ENCODE measurements around the gene ENO1.

ENO1 gene

DNA sequence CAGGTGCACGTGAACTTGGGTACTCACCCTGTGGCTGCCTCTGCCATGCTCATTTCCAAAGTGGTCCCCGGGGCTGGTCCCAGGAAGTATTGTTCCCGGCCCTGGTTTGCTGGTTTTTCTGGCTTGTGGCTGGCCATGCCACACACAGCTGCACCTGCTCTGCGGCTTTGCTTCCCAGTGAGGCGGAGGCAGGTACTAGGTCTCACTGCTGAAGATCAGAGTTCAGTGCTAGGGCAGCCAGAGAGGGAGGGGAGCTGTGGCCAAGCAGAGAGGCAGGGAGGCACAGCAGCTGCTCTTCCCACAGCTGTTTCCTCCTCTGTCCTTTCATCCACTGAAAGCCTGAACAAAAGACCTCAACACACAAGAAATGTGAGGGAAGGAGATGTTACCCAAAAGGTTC is 30.5 kb downstream of the ENO1 start:
- POLR2A ChIA-PET: interaction anchor here (1.5 kb wide), 1 partner anchor 13 kb away, joined by 11 read pairs; no protein-coding TSS in a partner anchor
- H3K4me3 ChIP-seq (ENCODE audit: low read depth, low read length): no peak overlapping the region
- DNase-seq (ENCODE audit: low read depth, low spot score): no peak
- CTCF ChIA-PET: interaction anchor here (0.9 to 9.7 kb wide), 31 partner anchors 9 to 532 kb away, joined by 3 to 131 read pairs (median 9); no protein-coding TSS in a partner anchor
- TF ChIP-seq, protein P1, sequence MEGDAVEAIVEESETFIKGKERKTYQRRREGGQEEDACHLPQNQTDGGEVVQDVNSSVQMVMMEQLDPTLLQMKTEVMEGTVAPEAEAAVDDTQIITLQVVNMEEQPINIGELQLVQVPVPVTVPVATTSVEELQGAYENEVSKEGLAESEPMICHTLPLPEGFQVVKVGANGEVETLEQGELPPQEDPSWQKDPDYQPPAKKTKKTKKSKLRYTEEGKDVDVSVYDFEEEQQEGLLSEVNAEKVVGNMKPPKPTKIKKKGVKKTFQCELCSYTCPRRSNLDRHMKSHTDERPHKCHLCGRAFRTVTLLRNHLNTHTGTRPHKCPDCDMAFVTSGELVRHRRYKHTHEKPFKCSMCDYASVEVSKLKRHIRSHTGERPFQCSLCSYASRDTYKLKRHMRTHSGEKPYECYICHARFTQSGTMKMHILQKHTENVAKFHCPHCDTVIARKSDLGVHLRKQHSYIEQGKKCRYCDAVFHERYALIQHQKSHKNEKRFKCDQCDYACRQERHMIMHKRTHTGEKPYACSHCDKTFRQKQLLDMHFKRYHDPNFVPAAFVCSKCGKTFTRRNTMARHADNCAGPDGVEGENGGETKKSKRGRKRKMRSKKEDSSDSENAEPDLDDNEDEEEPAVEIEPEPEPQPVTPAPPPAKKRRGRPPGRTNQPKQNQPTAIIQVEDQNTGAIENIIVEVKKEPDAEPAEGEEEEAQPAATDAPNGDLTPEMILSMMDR (IDR thresholded peaks at IDR 0.05; ENCODE audit: insufficient read depth, low read length, missing control alignments): no peak

DNA sequence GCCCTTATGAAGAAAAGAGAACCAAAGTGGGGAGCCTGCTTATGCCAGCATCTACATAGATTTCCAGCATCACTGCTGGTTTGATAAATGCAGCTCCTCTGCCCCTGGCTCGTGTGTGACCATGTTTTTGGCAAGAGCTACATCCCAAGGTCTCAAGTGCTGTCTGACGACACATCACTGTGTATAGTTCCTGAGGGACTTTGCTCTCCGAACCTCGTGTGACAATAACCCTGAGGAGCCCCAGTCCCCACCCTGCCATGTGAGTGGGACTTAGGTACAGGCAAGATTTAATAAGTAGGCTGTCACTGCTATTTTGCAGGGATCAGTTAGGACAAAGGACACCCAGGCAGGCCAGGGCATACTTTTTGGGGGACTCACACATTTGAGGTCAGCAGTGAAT is 32.2 kb downstream of the ENO1 start:
- CTCF ChIA-PET: interaction anchor here (2.2 to 9.7 kb wide), 2 partner anchors 17 to 118 kb away, joined by 5 to 131 read pairs; no protein-coding TSS in a partner anchor
- no peak for DNase-seq (ENCODE audit: low read depth, low spot score)
- POLR2A ChIA-PET: no interaction called here
- TF ChIP-seq, protein P1 (IDR thresholded peaks at IDR 0.05; ENCODE audit: insufficient read depth, low read length, missing control alignments): no peak
- H3K4me3 ChIP-seq (ENCODE audit: low read depth, low read length): no peak overlapping the region

DNA sequence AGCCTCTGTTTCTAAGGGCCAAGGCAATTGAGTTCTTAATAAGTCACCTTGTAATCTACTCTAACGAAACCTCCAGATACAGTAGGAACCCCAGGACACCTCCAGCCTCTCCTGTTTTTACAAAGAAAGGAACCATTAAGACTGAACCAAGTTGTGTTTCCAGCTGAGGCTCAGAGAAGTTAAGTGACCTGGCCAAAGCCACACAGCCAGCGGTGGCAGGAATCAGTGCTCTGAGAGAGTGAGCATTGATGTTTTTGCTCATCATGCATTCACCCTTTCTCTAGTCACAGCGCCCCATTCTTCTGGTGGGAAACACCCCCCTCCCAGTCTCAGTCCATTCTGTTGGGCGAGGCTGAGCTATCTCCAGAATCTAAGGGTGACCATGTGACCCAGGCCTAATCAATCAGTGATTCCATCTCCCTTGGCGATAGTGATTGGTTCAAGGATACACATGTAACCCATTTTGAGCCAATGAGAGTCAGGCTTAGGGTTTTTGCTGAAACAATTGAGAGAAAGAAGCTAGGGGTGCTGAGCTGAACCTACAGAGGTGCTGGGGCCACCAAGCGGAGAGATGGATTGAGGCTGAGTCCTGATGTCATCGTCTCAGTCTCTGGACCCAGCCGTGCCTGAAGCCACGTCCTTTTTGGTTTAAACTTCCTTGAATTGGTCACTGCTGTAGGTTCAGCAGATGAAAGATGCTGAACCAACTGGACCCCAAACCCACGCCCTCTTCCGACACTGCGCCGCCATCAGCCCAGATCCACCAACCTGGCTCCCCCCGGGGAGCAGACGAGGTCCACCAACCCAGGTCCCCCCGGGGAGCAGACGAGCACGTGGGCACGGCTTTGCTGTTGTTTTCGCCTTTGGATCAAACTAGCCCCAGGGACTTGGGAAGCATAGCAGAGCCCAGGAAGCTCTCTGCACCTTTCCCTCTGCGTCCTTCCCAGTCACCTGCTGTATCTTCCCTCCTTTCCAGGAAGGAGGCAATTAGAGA is 33.1 kb downstream of the ENO1 start:
- POLR2A ChIA-PET: no interaction called here
- DNase-seq (ENCODE audit: low read depth, low spot score): no peak
- no peak overlapping the region for H3K4me3 ChIP-seq (ENCODE audit: low read depth, low read length)
- TF ChIP-seq, protein P1 (IDR thresholded peaks at IDR 0.05; ENCODE audit: insufficient read depth, low read length, missing control alignments): no peak
- CTCF ChIA-PET: interaction anchor here (1.4 to 9.7 kb wide), 4 partner anchors 10 to 284 kb away, joined by 4 to 131 read pairs (median 5); no protein-coding TSS in a partner anchor

DNA sequence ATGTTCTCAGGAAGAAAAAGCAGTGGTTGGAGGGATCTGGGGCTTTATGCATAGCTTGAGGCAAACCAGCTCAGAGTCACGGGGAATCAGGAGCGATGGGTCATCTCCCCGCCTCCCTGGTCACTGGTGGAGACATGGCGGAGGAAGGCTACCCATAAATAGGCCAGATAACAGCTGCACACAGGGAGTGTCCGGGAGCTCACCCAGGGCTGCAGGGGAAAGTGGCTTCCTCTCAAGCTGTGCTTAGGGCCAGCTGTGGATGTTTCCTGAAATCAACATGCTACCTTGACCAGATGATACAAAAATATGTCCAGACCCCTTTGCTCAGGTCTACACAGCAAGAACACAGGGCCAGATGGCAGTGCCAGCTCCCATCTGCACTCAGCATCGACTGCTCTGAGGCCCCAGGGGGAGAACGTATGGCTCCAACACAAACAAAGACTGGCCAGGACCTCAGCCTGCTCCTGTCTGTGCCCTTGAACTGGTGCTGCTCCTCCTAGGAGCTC is 33.9 kb downstream of the ENO1 start:
- H3K4me3 ChIP-seq (ENCODE audit: low read depth, low read length): no peak overlapping the region
- TF ChIP-seq, protein P1 (IDR thresholded peaks at IDR 0.05; ENCODE audit: insufficient read depth, low read length, missing control alignments): no peak
- no peak for DNase-seq (ENCODE audit: low read depth, low spot score)
- CTCF ChIA-PET: interaction anchor here (0.6 to 9.7 kb wide), 5 partner anchors 8 to 283 kb away, joined by 4 to 131 read pairs (median 5); no protein-coding TSS in a partner anchor
- POLR2A ChIA-PET: interaction anchor here (0.6 kb wide), 1 partner anchor 10 kb away, joined by 3 read pairs; no protein-coding TSS in a partner anchor

DNA sequence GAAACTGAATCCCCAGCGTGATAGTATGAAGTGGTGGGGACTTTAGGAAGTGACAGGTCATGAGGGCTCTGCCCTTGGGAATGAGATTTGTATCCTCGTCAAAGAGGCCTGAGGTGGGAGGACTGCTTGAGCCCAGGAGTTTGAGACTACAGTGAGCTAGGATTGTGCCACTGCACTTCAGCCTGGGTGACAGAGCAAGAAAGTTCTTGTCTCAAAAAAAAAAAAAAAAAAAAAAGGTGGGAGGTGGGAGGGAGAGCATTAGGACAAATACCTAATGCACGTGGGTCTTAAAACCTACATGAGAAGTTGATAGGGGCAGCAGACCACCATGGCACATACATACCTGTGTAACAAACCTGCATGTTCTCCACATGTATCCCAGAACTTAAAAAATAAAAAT is 37.1 kb downstream of the ENO1 start:
- CTCF ChIA-PET: interaction anchor here (2.8 to 7.9 kb wide), 2 partner anchors 8 to 11 kb away, joined by 7 to 110 read pairs; no protein-coding TSS in a partner anchor

More for the DNA sequence above, 37.1 kb downstream of the ENO1 start:
- POLR2A ChIA-PET: no interaction called here
- TF ChIP-seq, protein P1 (IDR thresholded peaks at IDR 0.05; ENCODE audit: insufficient read depth, low read length, missing control alignments): no peak
- DNase-seq (ENCODE audit: low read depth, low spot score): no peak
- no peak overlapping the region for H3K4me3 ChIP-seq (ENCODE audit: low read depth, low read length)
